ENCODE measurements around the gene INTS3.

DNA sequence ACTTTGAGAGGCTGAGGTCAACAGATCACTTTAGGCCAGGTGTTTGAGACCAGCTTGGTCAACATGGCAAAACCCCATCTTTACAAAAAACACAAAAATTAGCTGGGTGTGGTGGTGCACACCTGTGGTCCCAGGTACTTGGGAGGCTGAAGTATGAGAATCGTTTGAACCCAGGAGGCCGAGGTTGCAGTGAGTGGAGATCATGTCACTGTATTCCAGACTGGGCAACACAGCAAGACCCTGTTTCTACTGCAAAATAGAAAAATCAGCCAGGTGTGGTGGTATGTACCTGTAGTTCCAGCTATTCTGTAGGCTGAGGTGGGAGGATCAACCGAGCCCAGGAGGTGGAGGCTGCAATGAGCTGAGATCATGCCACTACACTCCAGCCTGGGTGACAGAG lies 4.2 kb upstream of the INTS3 start:
- no peak for TF ChIP-seq POLR2A (IDR thresholded peaks at IDR 0.05)
- TF ChIP-seq, protein P1, sequence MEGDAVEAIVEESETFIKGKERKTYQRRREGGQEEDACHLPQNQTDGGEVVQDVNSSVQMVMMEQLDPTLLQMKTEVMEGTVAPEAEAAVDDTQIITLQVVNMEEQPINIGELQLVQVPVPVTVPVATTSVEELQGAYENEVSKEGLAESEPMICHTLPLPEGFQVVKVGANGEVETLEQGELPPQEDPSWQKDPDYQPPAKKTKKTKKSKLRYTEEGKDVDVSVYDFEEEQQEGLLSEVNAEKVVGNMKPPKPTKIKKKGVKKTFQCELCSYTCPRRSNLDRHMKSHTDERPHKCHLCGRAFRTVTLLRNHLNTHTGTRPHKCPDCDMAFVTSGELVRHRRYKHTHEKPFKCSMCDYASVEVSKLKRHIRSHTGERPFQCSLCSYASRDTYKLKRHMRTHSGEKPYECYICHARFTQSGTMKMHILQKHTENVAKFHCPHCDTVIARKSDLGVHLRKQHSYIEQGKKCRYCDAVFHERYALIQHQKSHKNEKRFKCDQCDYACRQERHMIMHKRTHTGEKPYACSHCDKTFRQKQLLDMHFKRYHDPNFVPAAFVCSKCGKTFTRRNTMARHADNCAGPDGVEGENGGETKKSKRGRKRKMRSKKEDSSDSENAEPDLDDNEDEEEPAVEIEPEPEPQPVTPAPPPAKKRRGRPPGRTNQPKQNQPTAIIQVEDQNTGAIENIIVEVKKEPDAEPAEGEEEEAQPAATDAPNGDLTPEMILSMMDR (IDR thresholded peaks at IDR 0.05 in 4 of 5, conservative IDR thresholded peaks at IDR 0.05 in 1 of 5), result no peak
